Lower leg skin (tissue), 4 donors: Measurements from ENCODE around the gene PSMA1. TPM values are rescaled to one million over a fixed set of nuclear protein-coding genes. Genes with fewer than 3 reads are reported as not detected.
"Not testable (repeated sequence)": the region's sequence is repeated elsewhere in the genome, so short reads cannot be mapped to it uniquely, and the experiment has no call there.

Source experiments
- DNase-seq, 2 donors: peaks; one replicate each; pipeline ENCODE4 v3.0.0-alpha.2; 2019; ENCODE audit warnings: low spot score in 2 of 2
- H3K4me3 ChIP-seq: fragments of 200-600 bp; sonication (generic); 2 replicates; pipeline ENCODE4 v1.5.1; 2017; ENCODE audit warnings: mild to moderate bottlenecking, low read depth; ENCODE audit not compliant: poor library complexity, severe bottlenecking
- CTCF ChIP-seq, 3 donors: fragments of 450-650 bp; IDR thresholded peaks; one replicate each; pipeline ENCODE4 v1.5.1; 2016; ENCODE audit warnings: antibody characterized with exemption in 3 of 3, mild to moderate bottlenecking in 3 of 3, moderate library complexity in 2 of 3
- POLR2A ChIP-seq, 2 donors: fragments of 450-650 bp; IDR thresholded peaks; one replicate each; pipeline ENCODE4 v1.6.1; 2016 to 2017; ENCODE audit warnings: antibody characterized with exemption in 2 of 2, mild to moderate bottlenecking in 1 of 2, moderate library complexity in 1 of 2
- WGBS, 2 donors: methylation state at CpG; one replicate each; pipeline ENCODE4 v1.1.5; 2018; 5-methylcytosine and 5-hydroxymethylcytosine counted together
- intact Hi-C: fragments of 100-400 bp; cut with DNase I; formaldehyde crosslinking; loops from one replicate; pipeline ENCODE4 v1.15.0; 2023; ENCODE audit warnings: low total_unique reads
- total RNA-seq, 4 donors: library from RNA; depleted of rRNA; stranded (reverse); fragments of >200 nt; gene quantifications; one replicate each; pipeline ENCODE4 v1.1.0, GENCODE V29; 2016

Gene PSMA1
- 100 to 1,000 TPM in 1 of 4 donors, 10 to 100 TPM in 3; 73.7 to 103 (median 86.0) TPM for total RNA-seq

DNA sequence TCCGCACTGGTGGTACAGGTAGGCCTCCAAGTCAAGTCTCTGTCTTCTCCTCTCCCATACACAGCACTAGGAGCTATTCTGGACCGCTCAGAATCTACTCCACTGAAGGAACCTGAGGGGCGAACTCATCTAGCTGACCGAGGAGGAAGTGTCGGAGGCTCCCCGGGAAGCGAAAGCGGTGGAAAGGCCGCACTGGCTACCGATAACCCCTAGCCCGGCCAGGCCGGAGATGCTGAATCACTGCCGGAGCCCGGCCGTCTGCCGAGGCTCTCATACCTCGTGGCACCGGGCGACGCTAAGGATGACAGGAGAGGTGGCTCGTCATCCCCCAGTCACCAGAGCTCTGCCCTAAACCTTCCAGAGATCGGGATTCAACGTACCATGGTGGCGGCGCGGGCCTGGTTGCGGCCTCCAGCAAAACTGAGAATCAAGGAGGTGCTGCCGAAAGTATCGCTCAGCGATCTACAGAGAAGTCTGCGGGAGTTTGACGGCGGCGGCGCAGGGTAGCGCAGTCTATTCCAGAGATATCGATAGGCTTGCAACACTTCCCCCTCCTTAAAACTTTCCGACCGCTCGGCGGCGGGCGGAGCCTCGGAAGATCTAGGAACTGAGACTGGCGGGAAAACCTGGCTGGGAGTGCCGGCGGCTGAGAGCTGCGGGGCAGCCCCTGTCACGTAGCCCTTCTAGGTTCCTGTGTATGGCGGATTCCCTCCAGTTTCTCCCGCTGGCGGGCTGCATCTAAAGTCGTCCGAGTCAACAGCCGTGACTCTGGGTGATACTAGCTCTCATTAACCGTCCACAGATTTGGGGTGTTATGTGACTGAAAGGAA lies at the start of gene PSMA1:
Gene PSMA1 (minus strand): TSS at position 470 of the 830 bp plus-strand sequence. CDS start 87 bp downstream, at position 383.
- intact Hi-C loops: no loop called here
- DNase-seq: peak; percentile 95 to 99
- H3K4me3 ChIP-seq: peak within 1 kb of the TSS; percentile 75
- WGBS, 2 donors: 0 to 1% methylated on average over 52 to 56 of the region's 56 CpGs
- TF ChIP-seq CTCF (IDR thresholded peaks at IDR 0.05) (peak in 1 of 3 donors; percentile 82), POLR2A (IDR thresholded peaks at IDR 0.05) (no peak)

GRCh38 chr11:14569516-14569915 lies 49.3 kb upstream of the PSMA1 start:
- DNase-seq, H3K4me3 ChIP-seq, intact Hi-C loops: not testable (repeated sequence)
- 82 to 83% methylated on average over 6 of the region's 6 CpGs for WGBS, 2 donors

- DNase-seq: no peak
- intact Hi-C loops: no loop called here
- H3K4me3 ChIP-seq: no peak overlapping the region
- WGBS, 2 donors: 84 to 89% methylated on average over 3 of the region's 3 CpGs
- TF ChIP-seq CTCF (IDR thresholded peaks at IDR 0.05) (no peak), POLR2A (IDR thresholded peaks at IDR 0.05) (no peak)
These were observed 47.0 kb upstream of the PSMA1 start for GRCh38 chr11:14567064-14567651.

GRCh38 chr11:14566331-14567063 lies 46.3 kb upstream of the PSMA1 start:
- no peak for DNase-seq
- 72 to 87% methylated on average over 3 of the region's 3 CpGs for WGBS, 2 donors
- intact Hi-C loops: no loop called here
- no peak overlapping the region for H3K4me3 ChIP-seq
- TF ChIP-seq POLR2A (IDR thresholded peaks at IDR 0.05) (no peak), CTCF (IDR thresholded peaks at IDR 0.05) (no peak)

GRCh38 chr11:14565845-14566244 lies 45.7 kb upstream of the PSMA1 start:
- no peak overlapping the region for H3K4me3 ChIP-seq
- DNase-seq: no peak
- TF ChIP-seq POLR2A (IDR thresholded peaks at IDR 0.05): no peak
- no peak for TF ChIP-seq CTCF (IDR thresholded peaks at IDR 0.05)
- intact Hi-C loops: no loop called here
- 92 to 96% methylated on average over 2 of the region's 2 CpGs for WGBS, 2 donors

DNA sequence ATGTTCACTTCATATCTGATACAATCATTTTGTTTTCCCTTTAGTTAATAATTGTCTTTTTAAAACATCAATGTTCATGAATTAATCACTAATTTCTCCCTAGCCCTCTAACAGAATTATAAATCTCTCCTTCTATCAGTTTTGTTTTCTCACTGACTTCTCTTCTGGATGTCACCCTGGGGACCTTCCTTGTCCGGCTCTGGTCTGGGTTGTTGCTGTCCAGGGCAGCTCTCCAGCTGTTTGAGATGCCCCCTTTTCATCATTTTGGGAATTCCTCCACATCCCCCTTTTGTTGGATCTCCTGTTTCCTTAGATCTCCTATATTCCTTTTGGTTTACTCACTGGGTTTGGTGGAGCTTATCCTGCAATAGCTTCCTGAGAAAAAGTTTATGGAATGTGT lies 35.6 kb upstream of the PSMA1 start:
- WGBS, 2 donors: 62 to 89% methylated on average over 1 of the region's 1 CpG
- H3K4me3 ChIP-seq: no peak overlapping the region
- no peak for DNase-seq
- intact Hi-C loops: no loop called here
- TF ChIP-seq POLR2A (IDR thresholded peaks at IDR 0.05) (no peak), CTCF (IDR thresholded peaks at IDR 0.05) (no peak)
